Stimulated activated CD8-positive, alpha-beta memory T cell treated with anti-CD3 and anti-CD28 coated beads, Interleukin-7, amount 100 ng/mL, for 1 hour (primary cell): Measurements from ENCODE around the gene OMP.

ENCODE experiments used
- DNase-seq, 2 donors: peaks; one replicate each; pipeline ENCODE4 v3.0.0-alpha.2; 2020; ENCODE audit warnings: low read depth in 2 of 2

Gene OMP

DNA sequence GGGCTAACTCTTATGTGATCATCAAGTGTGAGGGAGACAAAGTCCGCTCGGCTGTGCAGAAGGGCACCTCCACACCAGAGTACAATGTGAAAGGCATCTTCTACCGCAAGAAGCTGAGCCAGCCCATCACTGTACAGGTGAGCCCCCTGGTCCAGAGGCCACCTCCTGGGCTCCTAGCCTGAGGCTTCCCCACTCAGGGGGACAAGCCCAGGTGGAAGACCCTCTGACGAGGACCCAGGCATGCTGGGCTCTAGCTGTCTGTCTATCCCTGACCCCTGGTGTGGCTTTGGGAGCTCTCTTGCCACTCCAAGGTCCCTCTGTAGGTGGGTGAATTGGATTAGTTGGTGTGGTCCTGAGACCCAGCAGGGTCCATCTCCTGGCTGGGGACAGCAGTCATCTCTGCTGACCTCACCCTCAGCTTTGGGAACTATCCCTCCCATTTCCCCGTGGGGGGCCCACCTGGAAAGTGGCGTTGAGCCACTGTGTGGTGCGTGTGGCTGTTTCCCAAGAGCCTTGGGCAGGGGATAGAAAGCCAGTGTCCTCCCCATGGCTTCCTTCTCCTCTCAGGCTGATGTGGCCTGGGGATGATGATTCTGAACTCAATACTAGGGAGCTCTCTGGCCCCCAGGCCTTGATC is 20.1 kb downstream of the OMP start:
- no peak for DNase-seq

DNA sequence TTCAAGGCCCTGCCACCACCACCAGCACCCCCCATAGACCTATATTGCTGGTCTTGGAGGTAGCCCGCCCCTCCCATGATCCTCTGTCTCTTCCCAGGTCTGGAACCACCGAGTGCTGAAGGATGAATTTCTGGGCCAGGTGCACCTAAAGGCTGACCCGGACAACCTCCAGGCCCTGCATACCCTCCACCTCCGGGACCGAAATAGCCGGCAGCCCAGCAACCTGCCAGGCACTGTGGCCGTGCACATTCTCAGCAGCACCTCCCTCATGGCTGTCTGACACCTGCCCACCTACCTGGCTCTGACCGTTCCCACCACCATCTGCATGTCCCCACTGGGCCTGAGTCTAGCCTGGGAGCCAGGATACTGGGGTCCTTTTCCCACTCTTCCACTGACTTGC is 21.0 kb downstream of the OMP start:
- DNase-seq: no peak

DNA sequence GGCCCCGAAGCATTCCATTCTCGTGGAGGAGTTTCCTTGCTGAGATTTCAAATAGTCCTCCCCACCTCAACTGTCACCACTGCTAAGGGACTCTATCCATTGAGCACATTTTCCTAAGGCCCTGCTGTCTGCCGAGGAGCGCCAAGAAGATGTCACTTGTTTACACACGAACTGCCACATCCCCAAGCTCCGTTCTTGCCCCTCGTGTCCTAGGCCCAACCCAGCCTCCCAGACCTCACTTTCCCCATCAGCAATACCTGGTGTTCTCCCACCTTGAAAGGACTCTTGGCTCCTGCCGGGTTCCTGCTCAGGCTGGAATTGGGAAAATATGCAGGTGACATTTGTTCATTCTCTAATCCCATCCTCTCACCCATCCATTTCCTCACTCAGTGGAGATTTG is 21.4 kb downstream of the OMP start:
- DNase-seq: no peak

DNA sequence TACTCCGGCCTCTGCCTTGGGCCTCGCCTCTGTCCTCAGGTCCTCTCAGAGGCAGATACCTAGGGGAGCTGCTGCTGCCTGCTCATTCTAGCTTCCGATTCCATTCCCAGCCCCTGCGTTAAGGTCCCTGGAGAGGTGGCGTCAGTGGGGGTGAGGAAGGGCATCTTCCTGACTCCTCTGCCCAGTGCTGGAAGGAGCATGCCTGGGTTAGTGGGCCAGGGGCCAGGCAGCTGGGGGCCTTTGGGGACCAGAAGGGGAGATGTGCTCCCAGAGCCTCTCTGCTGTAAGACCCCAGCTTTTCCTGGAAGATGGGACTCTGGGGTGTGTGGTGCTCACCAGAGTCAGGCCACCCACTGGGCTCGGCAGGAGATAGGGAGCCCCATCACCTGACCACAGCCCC is 21.8 kb downstream of the OMP start:
- DNase-seq: no peak

DNA sequence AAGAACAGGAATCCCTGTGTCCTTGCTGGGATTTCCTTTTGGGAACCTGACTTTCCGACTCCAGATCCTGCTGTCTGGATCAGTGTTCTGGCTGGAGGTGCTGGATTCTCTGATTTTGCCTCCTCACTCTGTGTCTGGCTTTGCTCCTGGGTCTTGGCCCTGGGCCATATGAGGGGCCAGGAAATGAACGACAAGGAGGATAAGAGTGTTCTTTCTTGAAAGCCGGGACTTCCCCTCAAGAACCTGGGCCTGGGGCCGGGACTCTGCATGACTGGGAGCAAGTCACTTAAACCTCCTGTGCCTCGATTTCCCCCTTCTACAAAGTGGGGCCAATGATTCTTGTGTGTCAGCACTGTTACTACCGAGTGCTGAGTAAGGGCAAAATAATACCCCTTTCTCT is 22.6 kb downstream of the OMP start:
- DNase-seq: no peak

DNA sequence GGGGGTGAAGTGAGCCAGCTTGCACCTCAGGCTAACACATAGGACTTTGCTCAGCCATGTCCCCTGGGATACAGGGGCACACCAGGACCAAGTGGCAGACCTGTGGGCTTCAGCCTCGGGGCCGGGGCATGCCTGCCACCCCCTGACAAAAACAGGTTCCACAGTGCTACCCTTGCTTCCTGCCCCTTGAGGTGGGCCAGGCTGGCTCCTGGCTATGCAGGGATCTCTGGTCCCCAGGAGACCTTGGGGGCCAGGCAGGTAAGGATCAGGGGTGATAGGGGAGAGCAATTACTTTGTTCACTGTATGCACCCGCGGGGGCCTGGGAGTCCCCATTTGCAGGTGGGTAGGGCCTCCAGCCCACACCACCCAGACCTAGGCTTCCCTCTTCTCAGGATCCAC is 23.1 kb downstream of the OMP start:
- DNase-seq: no peak

DNA sequence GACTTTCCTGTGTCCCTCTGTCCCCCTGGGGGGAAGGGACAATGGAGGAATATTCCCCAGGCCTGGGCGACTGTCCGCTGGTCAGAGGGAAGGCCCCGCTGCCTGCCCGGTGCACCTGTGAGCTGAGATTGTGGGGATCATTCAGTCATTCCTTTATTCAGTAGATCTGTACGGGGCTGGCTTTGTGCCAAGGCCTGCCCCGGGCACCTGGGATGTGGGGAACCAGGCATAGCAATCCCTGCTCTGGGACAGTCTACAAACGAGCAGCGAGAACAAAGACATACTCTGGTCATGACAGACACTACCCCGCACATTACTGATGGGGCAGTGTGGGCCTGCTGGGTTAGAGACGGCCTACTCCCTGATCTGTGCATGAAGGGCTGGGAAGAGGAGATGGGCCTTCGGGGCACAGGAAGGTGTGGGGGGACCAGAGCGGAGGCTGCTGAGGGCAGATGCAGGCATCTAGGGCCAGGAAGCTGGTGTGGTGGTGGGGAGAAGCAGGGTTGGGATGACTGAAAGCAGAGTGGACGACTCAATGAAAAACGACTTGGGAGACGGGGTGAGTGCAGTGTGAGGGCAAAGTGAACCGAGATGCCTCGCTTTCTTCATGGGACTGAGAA is 23.6 kb downstream of the OMP start:
- no peak for DNase-seq

DNA sequence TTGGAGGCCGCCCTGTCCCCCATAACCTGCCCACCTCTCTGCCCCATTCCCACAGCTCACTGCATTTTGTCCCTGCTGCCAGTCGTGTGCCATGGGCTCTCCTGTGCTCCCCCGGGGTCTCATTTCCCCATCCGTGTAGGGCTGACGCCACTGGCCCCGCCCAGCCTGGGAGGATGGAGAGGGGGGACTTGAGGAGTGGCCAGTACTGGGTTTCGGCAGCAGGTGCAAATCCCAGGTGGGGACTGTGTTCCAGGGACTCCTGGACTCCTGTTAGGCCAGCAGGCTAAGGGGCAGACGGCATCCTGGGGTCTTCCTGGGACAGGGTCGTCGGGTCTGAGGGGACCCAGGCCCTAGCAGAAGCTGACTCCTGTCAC is 24.2 kb downstream of the OMP start:
- no peak for DNase-seq

DNA sequence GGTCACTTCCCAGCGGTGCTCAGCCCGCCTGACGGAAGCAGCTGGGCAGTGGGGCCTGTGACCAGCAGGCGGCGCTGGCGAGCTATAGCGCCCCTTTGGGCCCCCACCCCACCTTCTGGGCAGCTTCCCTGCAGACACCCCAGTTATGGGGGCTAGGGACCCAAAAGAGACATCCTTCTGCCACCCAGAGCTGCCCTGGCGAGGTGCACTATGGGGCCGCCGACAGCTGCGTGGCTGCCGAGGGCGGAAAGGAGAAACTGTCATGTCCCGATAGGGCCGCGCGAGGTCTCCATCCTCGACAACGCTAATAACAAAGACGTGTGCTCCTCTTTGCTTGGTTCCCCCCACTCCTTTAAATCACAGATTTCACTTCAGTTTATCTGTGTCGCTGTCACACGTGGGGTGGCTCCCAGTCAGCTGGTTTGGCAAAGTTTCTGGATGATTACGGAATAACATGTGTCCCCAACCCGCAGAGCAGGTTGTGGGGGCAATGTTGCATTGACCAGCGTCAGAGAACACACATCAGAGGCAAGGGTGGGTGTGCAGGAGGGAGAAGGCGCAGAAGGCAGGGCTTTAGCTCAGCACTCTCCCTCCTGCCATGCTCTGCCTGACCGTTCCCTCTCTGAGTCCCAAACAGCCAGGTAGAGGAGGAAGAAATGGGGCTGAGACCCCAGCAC is 24.7 kb downstream of the OMP start:
- DNase-seq: peak in 1 of 2 donors; percentile 27

DNA sequence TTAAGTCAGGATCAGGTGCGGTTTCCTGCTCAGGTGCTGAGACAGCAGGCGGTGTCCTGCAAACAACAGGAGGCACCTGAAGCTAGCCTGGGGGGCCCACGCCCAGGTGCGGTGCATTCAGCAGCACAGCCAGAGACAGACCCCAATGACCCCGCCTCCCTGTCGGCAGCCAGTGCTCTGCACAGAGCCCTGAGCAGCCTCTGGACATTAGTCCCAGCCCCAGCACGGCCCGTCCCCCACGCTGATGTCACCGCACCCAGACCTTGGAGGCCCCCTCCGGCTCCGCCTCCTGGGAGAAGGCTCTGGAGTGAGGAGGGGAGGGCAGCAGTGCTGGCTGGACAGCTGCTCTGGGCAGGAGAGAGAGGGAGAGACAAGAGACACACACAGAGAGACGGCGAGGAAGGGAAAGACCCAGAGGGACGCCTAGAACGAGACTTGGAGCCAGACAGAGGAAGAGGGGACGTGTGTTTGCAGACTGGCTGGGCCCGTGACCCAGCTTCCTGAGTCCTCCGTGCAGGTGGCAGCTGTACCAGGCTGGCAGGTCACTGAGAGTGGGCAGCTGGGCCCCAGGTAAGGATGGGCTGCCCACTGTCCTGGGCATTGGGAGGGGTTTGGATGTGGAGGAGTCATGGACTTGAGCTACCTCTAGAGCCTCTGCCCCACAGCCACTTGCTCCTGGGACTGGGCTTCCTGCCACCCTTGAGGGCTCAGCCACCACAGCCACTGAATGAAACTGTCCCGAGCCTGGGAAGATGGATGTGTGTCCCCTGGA is 25.5 kb downstream of the OMP start, which contains the start of gene MYO7A:
MYO7A (plus strand) TSS at position 327 of the 772 bp plus-strand sequence. CDS start 2,389 bp downstream, outside the sequence.
- no peak for DNase-seq

DNA sequence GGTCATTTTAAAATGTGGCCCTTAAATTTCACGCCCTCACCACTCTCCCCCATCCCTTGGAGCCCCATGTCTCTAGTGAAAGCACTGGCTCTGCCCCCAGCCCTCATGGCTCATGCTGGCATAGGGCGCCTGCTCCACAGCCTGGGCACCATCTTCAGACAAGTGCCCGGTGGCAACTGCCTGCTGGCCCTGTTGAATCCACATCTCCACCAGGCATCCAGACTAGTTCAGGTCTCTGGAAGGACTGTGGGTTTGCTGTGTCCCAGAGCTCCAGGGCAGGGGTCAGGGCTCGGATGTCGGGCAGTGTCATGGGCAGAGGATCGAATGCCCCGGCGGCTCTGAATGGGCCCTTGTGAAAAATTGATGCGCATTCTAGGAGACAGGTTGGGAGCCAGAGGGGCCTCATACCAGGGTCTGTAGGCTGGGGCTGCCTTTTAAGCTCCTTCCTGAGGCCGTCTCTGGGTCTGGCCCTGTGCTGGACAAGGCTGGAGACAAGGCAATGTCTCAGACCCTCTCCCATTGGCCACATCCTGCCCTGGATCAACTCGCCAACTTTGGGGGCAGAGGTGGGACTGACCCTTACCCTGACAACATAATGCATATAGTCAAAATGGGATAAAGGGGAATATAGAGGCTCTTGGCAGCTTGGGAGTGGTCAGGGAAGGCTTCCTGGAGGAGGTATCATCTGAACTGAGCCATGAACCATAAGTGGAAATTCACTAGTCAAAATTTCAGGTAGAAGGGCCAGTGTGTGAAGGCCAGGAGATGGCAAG is 26.6 kb downstream of the OMP start:
- no peak for DNase-seq

DNA sequence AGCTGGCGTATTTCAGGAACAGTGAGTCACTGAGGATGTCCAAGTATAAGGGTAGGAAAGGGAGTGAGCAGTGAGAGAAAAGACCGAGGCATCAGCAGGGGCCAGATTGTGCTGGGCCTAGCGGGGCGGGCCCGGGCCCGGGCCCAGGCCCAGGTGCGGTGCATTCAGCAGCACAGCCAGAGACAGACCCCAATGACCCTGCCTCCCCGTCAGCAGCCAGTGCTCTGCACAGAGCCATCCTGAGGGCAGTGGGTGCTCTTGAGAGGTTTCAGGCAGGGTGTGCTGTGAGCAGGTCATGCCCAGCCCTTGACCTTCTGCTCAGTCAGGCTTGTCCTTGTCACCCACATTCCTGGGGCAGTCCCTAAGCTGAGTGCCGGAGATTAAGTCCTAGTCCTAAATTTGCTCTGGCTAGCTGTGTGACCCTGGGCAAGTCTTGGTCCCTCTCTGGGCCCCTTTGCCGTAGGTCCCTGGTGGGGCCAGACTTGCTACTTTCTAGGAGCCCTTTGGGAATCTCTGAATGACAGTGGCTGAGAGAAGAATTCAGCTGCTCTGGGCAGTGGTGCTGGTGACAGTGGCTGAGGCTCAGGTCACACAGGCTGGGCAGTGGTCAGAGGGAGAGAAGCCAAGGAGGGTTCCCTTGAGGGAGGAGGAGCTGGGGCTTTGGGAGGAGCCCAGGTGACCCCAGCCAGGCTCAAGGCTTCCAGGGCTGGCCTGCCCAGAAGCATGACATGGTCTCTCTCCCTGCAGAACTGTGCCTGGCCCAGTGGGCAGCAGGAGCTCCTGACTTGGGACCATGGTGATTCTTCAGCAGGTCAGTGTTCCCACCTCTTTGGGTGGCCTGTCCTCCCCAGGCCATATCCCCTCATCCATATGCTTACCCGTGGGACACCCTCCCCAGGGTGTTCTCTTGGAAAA is 27.5 kb downstream of the OMP start:
- no peak for DNase-seq

DNA sequence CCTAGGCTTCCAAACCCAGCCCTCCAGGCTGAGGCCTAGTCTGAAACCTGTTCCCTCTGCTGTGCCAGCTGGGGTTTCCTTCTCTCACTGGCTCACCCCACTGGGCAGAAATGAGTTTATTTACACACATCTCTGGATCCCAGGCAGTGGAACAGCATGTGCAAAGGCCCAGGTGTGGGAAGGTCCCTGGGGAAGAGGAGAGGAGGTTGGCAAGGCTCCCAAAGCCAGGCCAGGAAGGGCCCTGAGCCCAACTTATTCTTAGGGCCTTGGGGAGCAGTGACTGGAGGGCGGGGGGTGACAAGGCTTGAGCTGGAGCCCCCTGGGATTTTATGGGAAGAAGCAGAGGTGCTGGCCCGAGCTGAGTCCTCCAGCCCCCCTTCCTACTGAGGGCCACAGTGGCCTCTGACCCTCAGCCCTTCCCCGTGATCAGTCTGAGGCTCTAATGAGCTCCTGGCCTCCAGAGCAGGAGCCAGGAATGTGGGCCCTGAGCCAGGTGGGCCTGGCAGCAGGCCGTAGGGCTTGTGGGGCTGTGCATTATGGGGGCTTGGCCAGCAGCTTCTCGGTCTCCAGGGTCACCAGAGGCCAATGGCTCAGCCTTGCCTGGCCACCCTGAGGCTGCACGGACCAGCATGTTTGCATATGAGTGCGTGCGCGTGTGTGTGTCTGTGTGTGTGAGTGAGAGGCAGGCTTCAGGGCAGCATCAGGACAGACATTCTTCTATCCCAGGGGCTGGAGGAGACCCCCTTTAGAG is 28.3 kb downstream of the OMP start:
- no peak for DNase-seq

DNA sequence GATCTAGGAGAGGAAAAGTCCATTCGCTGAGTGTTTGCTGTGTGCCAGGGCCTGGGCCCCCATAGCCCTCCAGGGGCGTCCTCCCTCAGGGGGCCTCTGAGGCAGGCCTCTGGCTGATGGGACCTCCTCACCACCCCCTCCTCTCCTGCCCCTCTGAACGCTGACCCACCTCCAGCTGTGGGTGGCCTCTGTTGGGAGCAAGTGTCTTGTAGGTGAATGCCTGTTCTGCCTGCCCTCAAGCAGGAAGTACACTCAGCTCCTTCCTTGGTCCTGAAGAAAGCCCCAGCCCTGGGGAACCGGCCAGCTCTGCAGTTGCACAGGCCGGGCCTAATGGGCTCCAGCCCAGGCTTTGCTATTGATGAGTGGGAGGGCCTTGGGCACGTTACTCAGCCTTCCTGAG is 28.9 kb downstream of the OMP start:
- no peak for DNase-seq

DNA sequence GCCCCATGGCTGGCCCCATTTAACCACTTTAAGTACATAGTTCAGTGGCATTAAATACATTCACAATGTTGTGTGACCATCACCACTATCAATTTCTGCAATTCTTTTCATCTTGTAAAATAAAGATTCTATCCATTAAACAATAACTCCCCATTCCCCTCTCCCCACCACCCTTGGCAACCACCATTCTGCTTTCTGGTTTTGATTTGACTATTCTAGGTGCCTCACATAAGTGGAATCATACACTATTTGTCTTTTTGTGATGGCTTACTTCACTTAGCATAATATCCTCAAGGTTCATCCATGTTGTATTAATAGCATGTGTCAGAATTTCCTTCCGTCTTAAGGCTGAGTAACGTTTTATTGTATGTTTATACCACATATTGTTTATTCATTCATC is 32.4 kb downstream of the OMP start:
- no peak for DNase-seq

DNA sequence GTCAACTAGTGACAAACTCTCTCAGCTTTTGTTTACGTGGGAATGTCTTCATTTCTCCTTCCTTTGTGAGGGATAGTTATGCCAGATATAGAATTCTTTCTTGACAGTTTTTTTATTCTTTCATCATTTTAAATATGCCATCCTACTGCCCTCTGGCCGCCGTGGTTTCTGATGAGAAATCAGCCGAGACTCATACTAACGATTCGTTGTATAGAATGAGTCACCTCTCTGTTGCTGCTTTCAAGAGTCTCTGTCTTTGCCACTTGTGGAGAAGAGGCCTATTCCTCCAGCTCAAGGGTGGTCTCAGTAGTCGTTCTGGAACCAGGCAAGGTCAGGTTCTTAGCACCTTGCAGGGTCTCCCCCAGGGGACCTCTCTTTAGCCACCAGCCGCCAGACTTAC is 33.4 kb downstream of the OMP start:
- DNase-seq: no peak

DNA sequence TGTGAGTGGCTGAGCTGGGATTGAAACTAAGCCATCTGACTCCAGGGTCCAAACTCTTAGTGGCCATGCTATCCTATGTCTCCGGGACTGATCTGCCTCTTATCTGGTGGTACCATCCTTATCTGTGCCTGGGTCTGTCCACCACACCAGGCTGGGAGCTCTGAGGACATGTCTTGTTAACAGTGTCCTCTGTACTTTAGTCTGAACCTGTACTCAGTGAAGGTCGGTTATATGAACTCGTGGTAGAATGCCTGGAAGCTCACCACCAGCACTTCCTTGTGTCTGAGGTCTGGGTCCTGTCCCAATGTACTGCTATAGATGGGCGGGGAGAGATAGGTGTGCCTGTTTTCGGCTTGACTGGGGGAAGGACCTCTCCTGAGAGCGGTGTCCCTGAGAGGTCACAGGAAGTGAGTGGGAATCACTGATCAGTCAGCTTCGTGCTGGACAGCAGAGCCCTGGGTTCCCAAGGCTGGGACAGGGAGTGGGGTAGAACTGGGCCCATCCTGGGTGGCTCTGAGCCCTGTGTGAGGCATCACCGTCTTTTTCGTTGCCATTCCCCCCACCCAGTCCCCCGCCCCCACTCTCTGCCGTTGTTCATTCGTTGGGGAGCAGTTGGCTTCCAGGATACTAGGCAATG is 34.3 kb downstream of the OMP start:
- DNase-seq: no peak

DNA sequence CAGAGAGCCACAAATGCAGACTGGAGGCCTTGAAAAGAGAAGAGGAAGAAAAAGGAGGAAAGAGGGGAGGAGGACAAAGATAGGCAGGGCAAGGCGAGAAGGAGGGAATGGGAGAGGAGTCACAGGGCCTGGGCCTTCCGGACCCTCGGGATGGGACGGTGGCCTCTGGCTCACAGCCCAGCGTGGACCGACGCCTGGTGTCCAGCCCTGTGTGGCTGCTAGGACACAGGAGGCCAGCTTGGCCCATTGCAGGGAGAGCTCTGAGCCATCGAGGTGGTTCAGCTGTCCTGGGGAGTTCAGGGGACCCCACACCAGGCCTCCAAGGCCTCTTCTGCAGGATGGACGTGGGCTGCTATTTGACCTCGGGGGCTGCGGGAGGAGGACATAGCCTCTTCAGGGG is 34.8 kb downstream of the OMP start:
- DNase-seq: no peak

DNA sequence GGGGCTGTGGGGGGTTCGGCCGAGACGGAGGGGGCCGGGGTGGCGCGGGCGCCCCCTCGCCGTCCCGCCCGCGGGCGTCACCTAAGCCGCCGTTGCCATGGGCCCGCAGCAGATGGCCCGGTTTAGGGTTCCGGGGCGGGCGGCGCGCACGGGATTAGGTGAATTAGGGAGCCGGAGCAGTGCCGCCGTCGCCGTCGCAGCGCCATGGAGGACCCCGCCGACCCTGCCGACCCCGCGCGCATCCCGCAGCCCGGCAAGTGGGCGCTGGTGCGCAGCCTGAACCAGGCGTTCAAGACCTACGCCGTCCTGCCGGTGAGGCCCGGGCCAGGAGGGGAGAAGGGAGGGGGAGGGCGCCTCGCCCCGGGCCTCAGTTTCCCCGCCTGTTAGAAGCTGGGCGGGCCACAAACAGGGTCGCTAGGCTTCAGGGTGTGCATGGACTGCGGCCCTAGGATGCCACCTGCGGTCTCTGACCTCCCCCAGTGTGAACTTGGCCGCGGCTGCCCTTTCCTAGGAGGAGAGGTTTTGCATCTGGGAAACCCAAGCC is 35.5 kb downstream of the OMP start:
- DNase-seq: no peak
